ENCODE measurements around the gene ENDOD1.
A peak's percentile ranks its signal among the peaks of the same experiment; 100 is the strongest.

- TF ChIP-seq, protein P1, sequence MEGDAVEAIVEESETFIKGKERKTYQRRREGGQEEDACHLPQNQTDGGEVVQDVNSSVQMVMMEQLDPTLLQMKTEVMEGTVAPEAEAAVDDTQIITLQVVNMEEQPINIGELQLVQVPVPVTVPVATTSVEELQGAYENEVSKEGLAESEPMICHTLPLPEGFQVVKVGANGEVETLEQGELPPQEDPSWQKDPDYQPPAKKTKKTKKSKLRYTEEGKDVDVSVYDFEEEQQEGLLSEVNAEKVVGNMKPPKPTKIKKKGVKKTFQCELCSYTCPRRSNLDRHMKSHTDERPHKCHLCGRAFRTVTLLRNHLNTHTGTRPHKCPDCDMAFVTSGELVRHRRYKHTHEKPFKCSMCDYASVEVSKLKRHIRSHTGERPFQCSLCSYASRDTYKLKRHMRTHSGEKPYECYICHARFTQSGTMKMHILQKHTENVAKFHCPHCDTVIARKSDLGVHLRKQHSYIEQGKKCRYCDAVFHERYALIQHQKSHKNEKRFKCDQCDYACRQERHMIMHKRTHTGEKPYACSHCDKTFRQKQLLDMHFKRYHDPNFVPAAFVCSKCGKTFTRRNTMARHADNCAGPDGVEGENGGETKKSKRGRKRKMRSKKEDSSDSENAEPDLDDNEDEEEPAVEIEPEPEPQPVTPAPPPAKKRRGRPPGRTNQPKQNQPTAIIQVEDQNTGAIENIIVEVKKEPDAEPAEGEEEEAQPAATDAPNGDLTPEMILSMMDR (IDR thresholded peaks at IDR 0.05; ENCODE audit: low read depth, low read length) = peak; percentile 62
- no peak for TF ChIP-seq POLR2A (IDR thresholded peaks at IDR 0.05; ENCODE audit: extremely low read depth, insufficient read length)
Observed at GRCh38 chr11:95092549-95093324, 3.1 kb downstream of the ENDOD1 start.

Measured in NB4 (cell line).